Mucosa of rectum (tissue), 2 donors: Measurements from ENCODE around the gene MARCHF10.
"Not testable (repeated sequence)": the region's sequence is repeated elsewhere in the genome, so short reads cannot be mapped to it uniquely, and the experiment has no call there.

ENCODE experiments used
- H3K27ac ChIP-seq, 2 donors: one replicate each; pipeline ENCODE4 v1.7.0; 2013; ENCODE audit warnings: inconsistent platforms in 2 of 2, low read depth in 2 of 2, low read length in 2 of 2
- H3K27me3 ChIP-seq, 2 donors: one replicate each; pipeline ENCODE4 v1.7.0; 2013; ENCODE audit warnings: low read length in 2 of 2; ENCODE audit not compliant: control insufficient read depth in 2 of 2, insufficient read depth in 2 of 2
- H3K36me3 ChIP-seq, 2 donors: one replicate each; pipeline ENCODE4 v1.7.0; 2013; ENCODE audit warnings: low read length in 2 of 2; ENCODE audit not compliant: control insufficient read depth in 2 of 2, insufficient read depth in 2 of 2
- H3K4me1 ChIP-seq, 2 donors: one replicate each; pipeline ENCODE4 v1.7.0; 2013; ENCODE audit warnings: low read length in 2 of 2, mild to moderate bottlenecking in 1 of 2; ENCODE audit not compliant: control insufficient read depth in 2 of 2, insufficient read depth in 2 of 2
- H3K4me3 ChIP-seq, 2 donors: one replicate each; pipeline ENCODE4 v1.7.0; 2013; ENCODE audit warnings: low read length in 2 of 2
- H3K9ac ChIP-seq, 2 donors: one replicate each; pipeline ENCODE4 v1.7.0; 2013; ENCODE audit warnings: low read length in 2 of 2, low read depth in 1 of 2, mild to moderate bottlenecking in 1 of 2
- H3K9me3 ChIP-seq, 2 donors: one replicate each; pipeline ENCODE4 v1.7.0; 2013; ENCODE audit warnings: low read length in 2 of 2; ENCODE audit not compliant: control insufficient read depth in 2 of 2
- donor health status: healthy.
- donor health status: Normal muscosa, but diverticular disease.

Gene MARCHF10

GRCh38 chr17:62692159-62692651 lies 115.9 kb downstream of the MARCHF10 start:
- H3K4me3 ChIP-seq: no peak overlapping the region
- no peaks in the 10 kb centered on the region for H3K27me3 ChIP-seq
- H3K9me3 ChIP-seq: no peaks in the 10 kb centered on the region
- H3K9ac ChIP-seq: no peak overlapping the region
- H3K36me3 ChIP-seq: no peaks in the 10 kb centered on the region
- H3K27ac ChIP-seq: no peak overlapping the region
- no peaks in the 10 kb centered on the region for H3K4me1 ChIP-seq

DNA sequence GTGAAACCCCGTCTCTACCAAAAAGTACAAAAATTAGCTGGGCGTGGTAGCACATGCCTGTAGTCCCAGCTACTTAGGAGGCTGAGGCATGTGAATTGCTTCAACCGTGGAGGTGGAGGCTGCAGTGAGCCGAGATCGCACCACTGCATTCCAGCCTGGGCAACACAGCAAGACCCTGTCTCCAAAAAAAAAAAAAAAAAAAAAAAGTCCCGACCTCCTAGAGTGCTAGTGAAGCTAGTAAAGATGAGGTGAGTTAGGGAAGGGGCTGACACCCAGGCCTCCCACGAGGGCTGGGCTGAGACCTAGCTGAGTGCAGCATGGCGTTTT lies 116.6 kb downstream of the MARCHF10 start:
- H3K9me3 ChIP-seq, H3K4me1 ChIP-seq, H3K4me3 ChIP-seq, H3K27me3 ChIP-seq, H3K27ac ChIP-seq, H3K9ac ChIP-seq, H3K36me3 ChIP-seq: not testable (repeated sequence)

DNA sequence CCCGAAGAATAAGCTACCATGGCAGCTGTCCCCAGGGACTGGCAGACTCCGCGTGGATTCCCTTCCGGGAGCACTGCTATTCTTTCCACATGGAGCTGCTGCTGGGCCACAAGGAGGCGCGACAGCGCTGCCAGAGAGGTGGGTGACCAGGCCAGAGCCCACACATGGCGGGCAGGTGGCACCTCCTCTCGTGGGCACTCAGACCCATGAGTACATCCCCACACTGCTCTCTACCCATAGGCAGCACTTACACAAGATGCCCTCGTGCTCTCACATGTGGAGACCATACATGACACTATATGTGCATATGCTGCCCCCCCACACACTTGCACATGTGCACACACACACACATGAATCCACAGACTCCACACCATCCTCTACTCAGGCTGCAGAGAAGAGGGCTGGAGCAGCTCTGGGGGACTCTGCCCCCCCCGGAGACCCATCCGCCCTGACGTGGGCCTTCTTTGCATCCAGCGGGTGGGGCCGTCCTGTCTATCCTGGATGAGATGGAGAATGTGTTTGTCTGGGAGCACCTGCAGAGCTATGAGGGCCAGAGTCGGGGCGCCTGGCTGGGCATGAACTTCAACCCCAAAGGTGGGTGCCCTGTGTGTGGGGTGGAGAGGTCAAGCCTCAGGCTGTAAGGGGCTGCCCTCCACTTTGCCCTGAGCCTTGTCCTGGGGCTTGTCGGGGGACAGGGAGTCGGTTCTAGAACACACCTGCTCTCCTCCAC lies 117.8 kb downstream of the MARCHF10 start:
- Histone ChIP-seq H3K27ac (no peak overlapping the region), H3K4me3 (no peak overlapping the region), H3K9ac (no peak overlapping the region), H3K4me1 (no peaks in the 10 kb centered on the region), H3K36me3 (no peaks in the 10 kb centered on the region), H3K9me3 (no peaks in the 10 kb centered on the region), H3K27me3 (no peaks in the 10 kb centered on the region)

- no peaks in the 10 kb centered on the region for H3K27me3 ChIP-seq
- H3K4me1 ChIP-seq: no peaks in the 10 kb centered on the region
- H3K4me3 ChIP-seq: no peak overlapping the region
- H3K9me3 ChIP-seq: no peaks in the 10 kb centered on the region
- no peak overlapping the region for H3K9ac ChIP-seq
- no peak overlapping the region for H3K27ac ChIP-seq
- no peaks in the 10 kb centered on the region for H3K36me3 ChIP-seq
Observed at GRCh38 chr17:62689441-62690167, 118.5 kb downstream of the MARCHF10 start.

- H3K4me3 ChIP-seq: no peak overlapping the region
- H3K4me1 ChIP-seq: no peaks in the 10 kb centered on the region
- H3K36me3 ChIP-seq: no peaks in the 10 kb centered on the region
- H3K27ac ChIP-seq: no peak overlapping the region
- H3K9me3 ChIP-seq: no peaks in the 10 kb centered on the region
- H3K27me3 ChIP-seq: no peaks in the 10 kb centered on the region
- H3K9ac ChIP-seq: no peak overlapping the region
Observed at GRCh38 chr17:62688398-62689160, 119.5 kb downstream of the MARCHF10 start.

GRCh38 chr17:62687997-62688396 lies 120.1 kb downstream of the MARCHF10 start:
- Histone ChIP-seq H3K9ac (no peak overlapping the region), H3K36me3 (no peaks in the 10 kb centered on the region), H3K27ac (no peak overlapping the region), H3K4me3 (no peak overlapping the region), H3K4me1 (no peaks in the 10 kb centered on the region), H3K27me3 (no peaks in the 10 kb centered on the region), H3K9me3 (no peaks in the 10 kb centered on the region)

DNA sequence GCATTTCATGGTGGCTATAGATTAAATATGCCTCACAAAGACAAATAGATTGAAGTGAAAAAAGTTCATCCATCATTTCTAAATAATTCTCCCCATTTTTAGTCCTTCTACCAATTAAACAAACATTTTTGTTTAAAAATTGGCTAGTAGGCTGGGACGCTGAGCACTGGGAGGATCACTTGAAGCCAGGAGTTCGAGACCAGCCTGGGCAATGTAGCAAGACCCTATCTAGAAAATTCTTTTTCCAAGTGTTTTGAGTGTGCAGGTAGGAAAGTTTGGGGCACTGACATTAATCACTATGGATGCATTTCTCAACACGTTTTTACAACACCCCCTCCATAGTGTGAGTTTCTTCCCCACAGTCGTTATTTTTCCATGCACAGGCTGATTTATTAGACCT lies 123.9 kb downstream of the MARCHF10 start:
- Histone ChIP-seq H3K9me3 (no peaks in the 10 kb centered on the region), H3K4me3 (no peak overlapping the region), H3K9ac (no peak overlapping the region), H3K4me1 (no peaks in the 10 kb centered on the region), H3K27me3 (no peaks in the 10 kb centered on the region), H3K27ac (no peak overlapping the region), H3K36me3 (no peaks in the 10 kb centered on the region)

DNA sequence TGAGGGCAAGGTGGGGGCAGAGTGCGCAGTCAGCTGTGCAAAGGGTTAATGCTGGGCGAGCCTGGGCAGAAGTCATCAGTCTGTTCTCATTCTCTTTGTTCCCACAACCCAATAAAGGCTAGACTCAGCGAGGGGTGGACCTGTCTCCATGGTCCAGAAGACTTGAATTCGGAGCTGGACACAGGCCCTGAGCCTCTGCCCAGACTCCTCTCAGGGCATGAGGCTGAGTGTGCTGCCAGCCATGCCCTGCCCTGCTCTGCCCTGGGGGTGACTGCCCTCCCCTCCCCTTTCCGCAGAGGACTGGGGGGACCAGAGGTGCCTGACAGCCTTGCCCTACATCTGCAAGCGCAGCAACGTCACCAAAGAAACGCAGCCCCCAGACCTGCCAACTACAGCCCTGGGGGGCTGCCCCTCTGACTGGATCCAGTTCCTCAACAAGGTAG lies 126.2 kb downstream of the MARCHF10 start:
- Histone ChIP-seq H3K4me3 (no peak overlapping the region), H3K4me1 (no peaks in the 10 kb centered on the region), H3K9me3 (no peaks in the 10 kb centered on the region), H3K9ac (no peak overlapping the region), H3K27me3 (no peaks in the 10 kb centered on the region), H3K36me3 (no peaks in the 10 kb centered on the region), H3K27ac (no peak overlapping the region)

DNA sequence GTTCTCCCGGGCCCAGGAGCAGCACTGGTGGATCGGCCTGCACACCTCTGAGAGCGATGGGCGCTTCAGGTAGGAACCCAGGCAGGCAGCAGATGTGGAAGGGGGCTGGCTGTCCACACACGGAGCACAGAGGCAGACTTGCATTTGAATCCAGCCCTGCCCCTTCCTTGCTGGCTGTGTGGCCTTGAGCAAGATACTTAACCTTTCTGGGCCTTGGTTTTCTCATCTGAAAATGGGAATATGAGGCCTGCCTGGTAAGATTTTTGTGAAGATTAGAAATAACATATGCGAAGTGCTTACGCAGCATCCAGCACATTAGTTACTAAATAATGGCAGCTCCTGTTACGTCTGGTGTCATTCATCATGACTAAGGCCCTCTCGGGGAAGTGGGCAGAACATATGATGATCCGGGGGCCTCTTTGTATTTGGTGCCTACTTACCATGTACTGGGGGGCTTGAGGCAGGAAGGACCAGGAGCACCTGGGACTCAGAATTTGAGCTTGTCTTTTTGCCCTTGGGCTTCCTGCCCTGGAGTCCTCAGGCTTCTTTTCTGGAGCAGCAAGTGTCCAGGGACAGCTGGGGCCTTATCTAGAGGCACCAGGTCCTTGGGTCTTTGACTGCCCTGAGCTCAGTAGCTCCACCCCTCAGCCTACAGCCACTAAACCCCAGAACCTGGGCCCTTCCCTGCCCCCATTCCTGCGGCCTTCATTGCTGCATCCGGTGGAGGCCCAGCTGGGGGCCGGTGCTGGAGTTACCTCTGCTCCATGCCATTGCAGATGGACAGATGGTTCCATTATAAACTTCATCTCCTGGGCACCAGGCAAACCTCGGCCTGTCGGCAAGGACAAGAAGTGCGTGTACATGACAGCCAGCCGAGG lies 126.8 kb downstream of the MARCHF10 start:
- H3K36me3 ChIP-seq: no peaks in the 10 kb centered on the region
- no peaks in the 10 kb centered on the region for H3K27me3 ChIP-seq
- H3K4me3 ChIP-seq: no peak overlapping the region
- no peak overlapping the region for H3K9ac ChIP-seq
- no peaks in the 10 kb centered on the region for H3K4me1 ChIP-seq
- no peak overlapping the region for H3K27ac ChIP-seq
- H3K9me3 ChIP-seq: no peaks in the 10 kb centered on the region
